ENCODE results near the gene HCRTR2. TPM values are rescaled to one million over a fixed set of nuclear protein-coding genes. Genes with fewer than 3 reads are reported as not detected.

Gene HCRTR2
- total and polyA plus RNA-seq, 2 of the 8 experiments (the other 6 are each of a cell fraction or from before 2014, with no cell fraction given) = 0.19 to 0.23 TPM

DNA sequence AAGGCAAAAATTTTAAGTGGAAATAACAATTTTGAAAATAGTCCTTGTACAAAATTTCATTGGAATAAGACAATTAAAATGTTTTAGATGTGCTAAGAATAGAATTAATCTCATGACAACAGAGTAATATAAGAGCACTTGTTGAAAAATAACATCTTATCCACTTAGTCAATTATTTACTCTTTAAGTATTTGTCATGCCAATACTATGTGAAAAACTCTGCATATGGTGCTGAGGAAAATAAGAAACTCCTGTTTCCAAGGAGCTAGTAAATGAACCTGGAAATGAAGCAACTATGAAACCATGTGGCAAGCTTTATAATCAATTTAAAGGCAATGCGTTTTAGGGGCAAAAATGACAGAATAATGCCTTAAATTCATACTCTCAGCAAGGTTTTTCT, 42.7 kb upstream of the HCRTR2 start (continued):
- TF ChIP-seq, protein P1, sequence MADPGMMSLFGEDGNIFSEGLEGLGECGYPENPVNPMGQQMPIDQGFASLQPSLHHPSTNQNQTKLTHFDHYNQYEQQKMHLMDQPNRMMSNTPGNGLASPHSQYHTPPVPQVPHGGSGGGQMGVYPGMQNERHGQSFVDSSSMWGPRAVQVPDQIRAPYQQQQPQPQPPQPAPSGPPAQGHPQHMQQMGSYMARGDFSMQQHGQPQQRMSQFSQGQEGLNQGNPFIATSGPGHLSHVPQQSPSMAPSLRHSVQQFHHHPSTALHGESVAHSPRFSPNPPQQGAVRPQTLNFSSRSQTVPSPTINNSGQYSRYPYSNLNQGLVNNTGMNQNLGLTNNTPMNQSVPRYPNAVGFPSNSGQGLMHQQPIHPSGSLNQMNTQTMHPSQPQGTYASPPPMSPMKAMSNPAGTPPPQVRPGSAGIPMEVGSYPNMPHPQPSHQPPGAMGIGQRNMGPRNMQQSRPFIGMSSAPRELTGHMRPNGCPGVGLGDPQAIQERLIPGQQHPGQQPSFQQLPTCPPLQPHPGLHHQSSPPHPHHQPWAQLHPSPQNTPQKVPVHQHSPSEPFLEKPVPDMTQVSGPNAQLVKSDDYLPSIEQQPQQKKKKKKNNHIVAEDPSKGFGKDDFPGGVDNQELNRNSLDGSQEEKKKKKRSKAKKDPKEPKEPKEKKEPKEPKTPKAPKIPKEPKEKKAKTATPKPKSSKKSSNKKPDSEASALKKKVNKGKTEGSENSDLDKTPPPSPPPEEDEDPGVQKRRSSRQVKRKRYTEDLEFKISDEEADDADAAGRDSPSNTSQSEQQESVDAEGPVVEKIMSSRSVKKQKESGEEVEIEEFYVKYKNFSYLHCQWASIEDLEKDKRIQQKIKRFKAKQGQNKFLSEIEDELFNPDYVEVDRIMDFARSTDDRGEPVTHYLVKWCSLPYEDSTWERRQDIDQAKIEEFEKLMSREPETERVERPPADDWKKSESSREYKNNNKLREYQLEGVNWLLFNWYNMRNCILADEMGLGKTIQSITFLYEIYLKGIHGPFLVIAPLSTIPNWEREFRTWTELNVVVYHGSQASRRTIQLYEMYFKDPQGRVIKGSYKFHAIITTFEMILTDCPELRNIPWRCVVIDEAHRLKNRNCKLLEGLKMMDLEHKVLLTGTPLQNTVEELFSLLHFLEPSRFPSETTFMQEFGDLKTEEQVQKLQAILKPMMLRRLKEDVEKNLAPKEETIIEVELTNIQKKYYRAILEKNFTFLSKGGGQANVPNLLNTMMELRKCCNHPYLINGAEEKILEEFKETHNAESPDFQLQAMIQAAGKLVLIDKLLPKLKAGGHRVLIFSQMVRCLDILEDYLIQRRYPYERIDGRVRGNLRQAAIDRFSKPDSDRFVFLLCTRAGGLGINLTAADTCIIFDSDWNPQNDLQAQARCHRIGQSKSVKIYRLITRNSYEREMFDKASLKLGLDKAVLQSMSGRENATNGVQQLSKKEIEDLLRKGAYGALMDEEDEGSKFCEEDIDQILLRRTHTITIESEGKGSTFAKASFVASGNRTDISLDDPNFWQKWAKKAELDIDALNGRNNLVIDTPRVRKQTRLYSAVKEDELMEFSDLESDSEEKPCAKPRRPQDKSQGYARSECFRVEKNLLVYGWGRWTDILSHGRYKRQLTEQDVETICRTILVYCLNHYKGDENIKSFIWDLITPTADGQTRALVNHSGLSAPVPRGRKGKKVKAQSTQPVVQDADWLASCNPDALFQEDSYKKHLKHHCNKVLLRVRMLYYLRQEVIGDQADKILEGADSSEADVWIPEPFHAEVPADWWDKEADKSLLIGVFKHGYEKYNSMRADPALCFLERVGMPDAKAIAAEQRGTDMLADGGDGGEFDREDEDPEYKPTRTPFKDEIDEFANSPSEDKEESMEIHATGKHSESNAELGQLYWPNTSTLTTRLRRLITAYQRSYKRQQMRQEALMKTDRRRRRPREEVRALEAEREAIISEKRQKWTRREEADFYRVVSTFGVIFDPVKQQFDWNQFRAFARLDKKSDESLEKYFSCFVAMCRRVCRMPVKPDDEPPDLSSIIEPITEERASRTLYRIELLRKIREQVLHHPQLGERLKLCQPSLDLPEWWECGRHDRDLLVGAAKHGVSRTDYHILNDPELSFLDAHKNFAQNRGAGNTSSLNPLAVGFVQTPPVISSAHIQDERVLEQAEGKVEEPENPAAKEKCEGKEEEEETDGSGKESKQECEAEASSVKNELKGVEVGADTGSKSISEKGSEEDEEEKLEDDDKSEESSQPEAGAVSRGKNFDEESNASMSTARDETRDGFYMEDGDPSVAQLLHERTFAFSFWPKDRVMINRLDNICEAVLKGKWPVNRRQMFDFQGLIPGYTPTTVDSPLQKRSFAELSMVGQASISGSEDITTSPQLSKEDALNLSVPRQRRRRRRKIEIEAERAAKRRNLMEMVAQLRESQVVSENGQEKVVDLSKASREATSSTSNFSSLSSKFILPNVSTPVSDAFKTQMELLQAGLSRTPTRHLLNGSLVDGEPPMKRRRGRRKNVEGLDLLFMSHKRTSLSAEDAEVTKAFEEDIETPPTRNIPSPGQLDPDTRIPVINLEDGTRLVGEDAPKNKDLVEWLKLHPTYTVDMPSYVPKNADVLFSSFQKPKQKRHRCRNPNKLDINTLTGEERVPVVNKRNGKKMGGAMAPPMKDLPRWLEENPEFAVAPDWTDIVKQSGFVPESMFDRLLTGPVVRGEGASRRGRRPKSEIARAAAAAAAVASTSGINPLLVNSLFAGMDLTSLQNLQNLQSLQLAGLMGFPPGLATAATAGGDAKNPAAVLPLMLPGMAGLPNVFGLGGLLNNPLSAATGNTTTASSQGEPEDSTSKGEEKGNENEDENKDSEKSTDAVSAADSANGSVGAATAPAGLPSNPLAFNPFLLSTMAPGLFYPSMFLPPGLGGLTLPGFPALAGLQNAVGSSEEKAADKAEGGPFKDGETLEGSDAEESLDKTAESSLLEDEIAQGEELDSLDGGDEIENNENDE (IDR thresholded peaks at IDR 0.05; ENCODE audit: insufficient replicate concordance, low read length) = no peak
- TF ChIP-seq, protein P2, sequence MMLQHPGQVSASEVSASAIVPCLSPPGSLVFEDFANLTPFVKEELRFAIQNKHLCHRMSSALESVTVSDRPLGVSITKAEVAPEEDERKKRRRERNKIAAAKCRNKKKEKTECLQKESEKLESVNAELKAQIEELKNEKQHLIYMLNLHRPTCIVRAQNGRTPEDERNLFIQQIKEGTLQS (IDR thresholded peaks at IDR 0.05; ENCODE audit: insufficient read depth, low read depth, low read length) = no peak
- TF ChIP-seq CEBPB (IDR thresholded peaks at IDR 0.05; ENCODE audit: low read depth, low read length) (no peak), RXRA (IDR thresholded peaks at IDR 0.05; ENCODE audit: insufficient read depth, low read depth, low read length) (no peak), TCF12 (IDR thresholded peaks at IDR 0.05; ENCODE audit: low read depth, low read length) (no peak), SIX5 (IDR thresholded peaks at IDR 0.05; ENCODE audit: low read depth, low read length) (no peak), CBX8 (IDR thresholded peaks at IDR 0.05; ENCODE audit: borderline replicate concordance, low read depth, low read length) (no peak), SIN3A (conservative IDR thresholded peaks at IDR 0.05 in 1 of 2, IDR thresholded peaks at IDR 0.05 in 1 of 2; ENCODE audit: low read depth in 1 of 2, low read length in 2 of 2) (no peak), CHD2 (IDR thresholded peaks at IDR 0.05; ENCODE audit: low read length) (no peak), FOSL1 (IDR thresholded peaks at IDR 0.05; ENCODE audit: insufficient read depth, low read depth, low read length) (no peak), TAF1 (IDR thresholded peaks at IDR 0.05; ENCODE audit: low read depth, low read length) (no peak)

Measured in H1 (cell line).